GOT3 (cell line): ENCODE data around the gene AGBL1.
"Not testable (repeated sequence)": the region's sequence is repeated elsewhere in the genome, so short reads cannot be mapped to it uniquely, and the experiment has no call there.

Experiments used
- DNase-seq: peaks from one replicate; lab custom pipeline; 2025; ENCODE audit warnings: mixed read lengths; lab: John Stamatoyannopoulos, UW

AGBL1 gene

GRCh38 chr15:86082619-86083380 lies 3.1 kb downstream of the AGBL1 start:
- no peak for DNase-seq

GRCh38 chr15:86087808-86088207 lies 8.1 kb downstream of the AGBL1 start:
- no peak for DNase-seq

- no peak for DNase-seq
Measured at GRCh38 chr15:86089422-86089821, 9.8 kb downstream of the AGBL1 start.

DNA sequence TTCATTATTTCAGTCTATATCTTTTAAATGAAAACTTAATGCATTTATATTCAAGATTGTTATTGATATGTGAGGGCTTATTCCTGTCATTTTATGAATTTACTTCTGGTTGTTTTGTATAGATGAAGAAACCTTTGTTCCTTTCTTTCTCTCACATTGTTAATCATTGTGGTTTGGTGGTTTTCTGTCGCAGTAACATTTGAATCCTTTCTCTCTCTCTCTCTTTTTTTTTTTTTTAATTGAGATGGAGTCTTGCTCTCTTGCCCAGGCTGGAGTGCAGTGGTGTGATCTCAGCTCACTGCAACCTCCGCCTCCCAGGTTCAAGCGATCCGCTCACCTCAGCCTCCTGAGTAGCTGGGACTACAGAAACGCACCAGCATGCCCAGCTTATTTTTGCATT lies 22.1 kb downstream of the AGBL1 start:
- DNase-seq, result no peak

DNA sequence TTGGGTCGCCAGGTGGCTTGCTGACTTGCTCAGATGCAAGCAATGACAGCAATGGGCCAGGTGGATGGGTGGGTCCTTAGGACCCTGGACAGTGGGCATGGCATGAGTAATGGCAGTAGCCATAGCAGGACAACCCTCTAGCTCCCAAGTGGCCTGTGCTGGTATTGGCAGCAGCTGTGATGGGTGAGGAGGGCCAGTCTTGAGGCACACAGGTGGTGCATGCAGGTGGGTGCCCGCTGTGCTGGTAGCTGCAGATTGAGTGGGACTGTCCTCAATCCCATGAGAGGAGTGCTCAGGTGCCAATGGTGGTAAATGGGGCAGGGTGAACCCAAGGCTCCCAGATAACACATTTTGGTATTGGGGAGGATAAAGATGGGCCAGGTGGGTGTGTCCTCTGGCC lies 24.2 kb downstream of the AGBL1 start:
- no peak for DNase-seq

GRCh38 chr15:86106306-86106705 lies 26.6 kb downstream of the AGBL1 start:
- DNase-seq, result no peak

- no peak for DNase-seq
Measured at GRCh38 chr15:86115145-86115801, 35.6 kb downstream of the AGBL1 start.

GRCh38 chr15:86121568-86122225 lies 42.0 kb downstream of the AGBL1 start:
- no peak for DNase-seq

GRCh38 chr15:86122691-86123391 lies 43.2 kb downstream of the AGBL1 start:
- not testable (repeated sequence) for DNase-seq

- no peak for DNase-seq
Measured at GRCh38 chr15:86125775-86126174, 46.1 kb downstream of the AGBL1 start.

DNA sequence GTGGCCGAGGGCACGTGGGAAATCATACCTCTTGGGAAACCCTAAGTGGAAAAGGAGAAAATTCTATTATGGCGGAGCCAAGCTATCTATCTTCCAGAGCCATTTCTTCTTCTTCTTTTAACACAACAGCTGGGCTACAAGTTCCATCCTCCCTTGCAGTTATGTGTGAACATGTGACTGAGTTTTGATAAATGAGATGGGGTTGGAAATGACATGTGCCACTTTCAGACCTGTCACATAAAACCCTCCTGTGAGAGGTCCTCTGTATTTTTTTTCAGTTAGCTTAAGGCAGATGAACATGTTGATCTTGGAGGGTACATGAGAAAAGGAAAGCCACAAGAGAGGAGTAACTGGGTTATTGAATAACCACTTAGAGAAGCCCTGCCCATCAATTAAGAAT lies 47.9 kb downstream of the AGBL1 start:
- DNase-seq, result no peak

- DNase-seq, result no peak
Measured at GRCh38 chr15:86135041-86135440, 55.4 kb downstream of the AGBL1 start.

GRCh38 chr15:86136861-86137260 lies 57.2 kb downstream of the AGBL1 start:
- DNase-seq, result no peak

DNA sequence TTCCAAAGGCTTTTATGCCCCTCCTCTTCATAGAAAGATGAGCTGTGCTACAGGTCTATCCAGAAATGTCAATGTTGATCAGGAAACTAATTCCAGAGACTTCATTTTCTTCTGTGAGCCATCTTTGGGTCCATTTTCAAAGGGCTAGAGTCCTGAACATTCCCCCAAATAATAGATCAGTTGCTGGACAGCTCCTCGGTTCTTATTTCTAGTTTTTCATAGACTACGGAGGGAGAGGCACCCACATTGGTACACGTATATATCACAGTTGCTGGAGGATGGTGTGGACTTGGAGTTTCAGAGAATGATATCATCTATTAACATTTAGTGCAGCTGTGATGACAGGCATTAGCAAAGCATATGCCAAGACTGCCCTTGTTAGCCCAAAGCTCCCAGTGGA lies 59.1 kb downstream of the AGBL1 start:
- DNase-seq, result no peak

GRCh38 chr15:86139828-86140227 lies 60.2 kb downstream of the AGBL1 start:
- no peak for DNase-seq

GRCh38 chr15:86154705-86155104 lies 75.0 kb downstream of the AGBL1 start:
- no peak for DNase-seq

DNA sequence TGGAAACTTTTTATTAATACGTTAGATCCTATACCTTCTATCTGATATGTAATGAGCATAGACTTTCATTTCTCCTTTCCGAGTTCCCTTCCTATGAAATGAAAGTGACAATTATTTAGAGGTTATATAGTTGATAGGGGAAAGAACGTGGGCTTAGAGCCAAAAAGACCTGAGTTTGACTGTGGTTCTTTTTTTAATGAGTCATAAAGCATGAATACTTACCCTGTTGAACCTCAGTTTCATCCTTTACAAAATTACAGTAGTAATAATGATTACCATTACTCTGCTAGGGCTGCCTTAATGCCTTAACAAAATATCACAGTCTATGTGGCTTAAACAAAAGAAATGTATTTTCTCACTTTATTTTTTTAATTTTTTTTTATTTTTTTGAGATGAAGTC lies 75.9 kb downstream of the AGBL1 start:
- no peak for DNase-seq

- DNase-seq, result no peak
Measured at GRCh38 chr15:86157606-86158293, 78.1 kb downstream of the AGBL1 start.

GRCh38 chr15:86159468-86159867 lies 79.8 kb downstream of the AGBL1 start:
- DNase-seq, result no peak

GRCh38 chr15:86161250-86161649 lies 81.6 kb downstream of the AGBL1 start:
- DNase-seq, result no peak

DNA sequence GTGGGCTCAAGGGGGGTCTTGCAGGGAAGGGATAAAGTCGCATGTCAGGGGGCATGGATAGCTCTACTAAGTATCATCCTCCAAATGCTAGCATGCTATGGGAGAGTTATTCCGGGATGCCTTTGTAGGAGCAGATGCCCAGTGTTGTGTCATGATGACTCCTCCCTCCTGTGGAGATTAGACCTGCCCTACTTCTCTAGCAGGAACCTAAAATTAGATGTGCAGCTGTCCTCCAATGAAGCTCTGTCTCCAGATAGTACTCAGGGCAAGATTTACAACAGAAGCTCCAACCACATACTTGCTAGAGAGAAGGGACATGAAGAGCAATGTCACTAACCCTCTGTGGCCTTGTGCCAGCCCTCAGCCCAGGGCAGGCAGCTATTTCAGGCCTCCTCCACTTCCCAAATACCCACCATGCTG lies 82.5 kb downstream of the AGBL1 start:
- DNase-seq, result no peak

- no peak for DNase-seq
Measured at GRCh38 chr15:86162641-86163040, 83.0 kb downstream of the AGBL1 start.
